Stimulated activated naive CD4-positive, alpha-beta T cell treated with Interleukin-2 at 50 U/mL for 16 hours (primary cell): ENCODE results near the gene EFCC1.
"Not testable (repeated sequence)": the region's sequence is repeated elsewhere in the genome, so short reads cannot be mapped to it uniquely, and the experiment has no call there.

Experiments
- DNase-seq: peaks from one replicate; lab custom pipeline; 2025; lab: John Stamatoyannopoulos, UW

EFCC1 gene

DNA sequence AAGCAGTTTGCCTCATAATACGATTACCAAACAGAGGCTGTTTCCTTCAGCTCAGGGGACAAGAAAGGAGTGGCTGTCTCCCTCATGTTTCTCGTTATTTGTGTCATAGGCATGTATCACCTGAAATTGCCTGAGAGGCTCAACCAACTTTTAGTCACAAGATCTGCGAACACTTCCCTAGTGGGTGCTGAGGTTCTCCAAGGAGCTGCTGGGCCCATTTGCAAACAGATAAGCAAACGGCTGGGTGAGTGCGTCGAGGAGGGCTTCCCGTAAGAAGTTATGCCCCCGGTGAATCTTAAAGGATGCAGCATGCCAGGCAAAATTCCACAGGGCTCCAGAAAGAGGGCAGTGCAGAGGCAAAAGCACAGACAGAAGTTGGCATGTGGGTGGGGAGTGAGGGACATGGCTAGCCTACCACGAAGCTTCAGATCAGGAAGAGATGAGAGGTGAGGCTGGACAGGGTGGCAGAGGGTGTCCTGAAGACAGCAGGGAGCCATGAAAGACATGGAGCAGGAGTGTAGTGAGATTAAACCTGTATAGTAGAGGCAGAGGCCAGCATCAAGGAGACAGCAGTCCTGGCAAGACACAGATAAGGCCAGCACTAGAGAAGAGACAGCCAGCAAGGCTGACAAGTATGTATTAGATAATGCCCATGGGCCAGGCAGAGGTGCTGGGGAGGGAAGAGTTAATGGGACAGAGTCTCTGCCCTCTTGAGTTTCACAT is 55.5 kb downstream of the EFCC1 start:
- DNase-seq: no peak

- DNase-seq: no peak
These were observed 56.1 kb downstream of the EFCC1 start for GRCh38 chr3:129057249-129057648.

DNA sequence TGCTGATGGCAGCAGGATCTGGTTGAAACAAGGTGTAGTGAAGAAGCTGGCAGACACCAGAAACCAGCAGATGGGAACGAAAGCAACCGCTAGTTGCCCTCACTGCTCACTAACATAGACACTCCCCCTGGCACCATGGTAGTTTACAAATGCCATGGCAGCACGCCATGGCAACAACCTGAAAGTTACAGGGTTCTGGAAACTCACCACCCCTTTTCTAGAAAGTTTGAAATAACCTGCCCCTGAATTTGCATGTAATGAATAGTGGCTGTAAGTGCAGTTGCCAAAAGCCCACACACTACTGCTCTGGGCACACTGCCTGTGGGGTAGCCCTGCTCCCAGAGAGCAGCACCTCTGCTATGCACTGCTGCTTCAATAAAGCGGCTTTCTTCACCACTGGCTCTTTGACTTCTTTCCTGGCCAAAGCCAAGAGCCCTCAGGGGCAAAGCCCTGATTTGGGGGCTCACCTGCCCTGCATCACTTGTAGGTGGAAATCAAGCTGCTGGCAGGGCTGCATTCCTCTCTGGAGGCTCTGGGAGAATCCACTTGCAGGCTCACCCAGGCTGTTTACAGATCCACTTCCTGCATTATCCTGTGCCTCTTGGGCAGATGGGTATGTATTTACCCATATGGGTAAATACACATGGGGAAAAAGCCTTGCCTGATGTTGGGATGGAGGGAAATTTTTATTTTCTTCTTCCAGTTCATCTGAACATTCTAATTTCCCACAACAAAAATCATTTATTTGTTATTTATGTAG is 57.5 kb downstream of the EFCC1 start:
- no peak for DNase-seq

DNA sequence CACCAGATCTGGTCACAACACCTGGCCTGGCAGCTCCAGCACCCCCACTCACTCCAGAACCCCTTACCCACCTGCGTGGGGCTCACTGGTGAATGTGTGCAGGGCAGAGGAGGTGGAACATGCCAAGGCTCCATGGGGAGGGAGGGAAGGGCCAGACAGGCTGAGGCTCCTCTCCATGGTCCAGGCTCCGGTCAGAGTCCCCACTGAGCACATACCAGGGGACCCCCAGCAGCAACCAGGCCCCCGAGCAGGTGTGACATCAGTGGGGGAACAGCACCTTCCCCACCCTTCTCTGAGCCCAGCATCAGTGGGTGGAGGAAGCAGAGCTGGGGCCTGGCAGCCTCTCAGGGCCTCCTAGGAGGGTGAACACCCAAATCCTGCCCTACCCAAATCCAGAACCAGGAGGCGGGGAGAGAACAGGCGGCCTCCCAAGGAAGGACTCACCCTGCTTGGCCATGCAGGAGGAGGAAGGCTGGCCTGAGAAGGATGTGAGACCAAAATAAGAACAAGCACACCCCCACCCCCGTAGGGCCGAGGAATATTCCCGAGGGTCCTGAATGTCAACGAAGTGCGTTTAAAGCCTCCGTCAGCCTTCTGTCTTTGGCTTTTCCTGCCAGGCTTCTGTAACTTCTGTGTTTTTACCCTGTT is 58.3 kb downstream of the EFCC1 start:
- no peak for DNase-seq

DNA sequence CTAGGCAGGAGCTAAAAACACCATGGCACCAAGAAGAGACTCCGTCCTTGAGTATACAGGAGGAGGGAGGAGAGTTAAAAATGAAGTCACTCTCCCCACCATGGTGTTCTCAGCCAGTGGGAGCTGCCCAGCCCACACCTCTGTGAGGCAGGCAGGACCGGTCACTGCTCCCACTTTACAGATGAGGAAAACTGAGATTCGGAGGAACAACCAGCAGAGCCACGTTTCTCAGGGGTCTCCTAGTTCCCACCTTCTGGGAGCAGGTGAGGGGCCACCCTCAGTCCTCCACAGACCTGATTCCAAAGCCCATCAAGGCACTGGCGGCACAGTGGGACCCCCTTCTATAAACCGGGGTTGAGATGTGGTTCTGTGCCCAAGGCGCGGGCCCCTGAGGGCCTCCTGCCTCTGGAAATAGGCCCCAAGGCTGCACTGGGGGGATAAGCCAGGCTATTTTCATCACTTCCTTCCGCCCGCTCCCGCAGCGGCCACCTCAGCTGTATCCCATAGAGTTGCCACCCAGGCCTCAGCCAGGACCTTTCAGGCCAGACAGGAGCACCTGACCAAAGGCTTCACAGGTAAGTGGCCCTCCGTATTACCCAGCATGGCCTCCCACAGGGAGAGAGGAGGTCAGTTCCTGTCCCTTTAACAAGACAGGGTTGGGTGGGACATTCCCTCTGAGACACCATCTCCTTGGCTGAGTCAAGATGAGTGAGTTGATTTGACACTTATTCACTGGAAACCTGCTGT is 59.3 kb downstream of the EFCC1 start, which contains the start of gene GP9:
GP9 (plus strand) TSS at position 504 of the 747 bp plus-strand sequence. CDS start 961 bp downstream, outside the sequence.
- no peak for DNase-seq

DNA sequence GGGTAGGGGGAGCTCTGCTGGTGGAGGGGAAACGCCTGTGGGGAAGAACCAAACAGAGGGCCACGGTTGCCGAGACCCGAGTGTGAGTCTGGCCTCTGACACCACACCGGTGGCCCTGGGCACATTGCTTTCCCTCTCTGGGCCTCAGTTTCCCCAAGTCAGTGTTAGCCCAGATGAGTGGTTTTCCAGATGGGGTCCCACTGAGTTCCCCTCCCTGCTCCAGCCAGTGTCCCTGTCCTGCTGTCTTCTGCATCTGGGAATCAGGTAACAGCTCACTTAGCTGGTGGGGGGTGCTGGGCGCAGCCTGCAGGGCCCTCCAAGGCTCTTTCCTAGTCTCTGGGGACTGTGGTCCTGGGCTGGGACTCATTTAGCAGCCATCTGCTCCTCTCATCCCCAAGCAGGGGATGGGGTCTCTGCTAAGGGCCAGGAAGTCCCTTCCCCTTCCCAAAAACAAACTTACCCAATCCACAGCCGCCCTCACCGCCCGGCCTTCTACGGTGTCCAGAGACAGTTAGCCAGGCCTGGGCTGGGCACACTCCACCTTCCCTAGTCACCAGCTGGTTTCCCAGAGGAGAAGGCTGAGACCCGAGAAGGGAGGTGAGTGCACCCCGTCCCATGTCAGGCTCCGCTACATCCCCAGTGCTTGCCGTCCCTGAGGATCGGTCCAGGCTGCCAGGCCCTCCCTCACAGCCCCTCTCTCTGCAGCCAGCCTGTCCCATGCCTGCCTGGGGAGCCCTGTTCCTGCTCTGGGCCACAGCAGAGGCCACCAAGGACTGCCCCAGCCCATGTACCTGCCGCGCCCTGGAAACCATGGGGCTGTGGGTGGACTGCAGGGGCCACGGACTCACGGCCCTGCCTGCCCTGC is 60.2 kb downstream of the EFCC1 start:
- no peak for DNase-seq

GRCh38 chr3:129061888-129062834 is 61.1 kb downstream of the EFCC1 start:
- no peak for DNase-seq

- no peak for DNase-seq
These were observed 62.1 kb downstream of the EFCC1 start for GRCh38 chr3:129063091-129063640.

- DNase-seq: no peak
These were observed 62.9 kb downstream of the EFCC1 start for GRCh38 chr3:129063841-129064482.

- DNase-seq: no peak
These were observed 64.1 kb downstream of the EFCC1 start for GRCh38 chr3:129065016-129065719.

GRCh38 chr3:129065720-129066073 is 64.6 kb downstream of the EFCC1 start:
- no peak for DNase-seq

GRCh38 chr3:129067719-129068118 is 66.6 kb downstream of the EFCC1 start:
- DNase-seq: not testable (repeated sequence)

- no peak for DNase-seq
These were observed 67.3 kb downstream of the EFCC1 start for GRCh38 chr3:129068291-129068886.

GRCh38 chr3:129069313-129070085 is 68.4 kb downstream of the EFCC1 start:
- DNase-seq: not testable (repeated sequence)

DNA sequence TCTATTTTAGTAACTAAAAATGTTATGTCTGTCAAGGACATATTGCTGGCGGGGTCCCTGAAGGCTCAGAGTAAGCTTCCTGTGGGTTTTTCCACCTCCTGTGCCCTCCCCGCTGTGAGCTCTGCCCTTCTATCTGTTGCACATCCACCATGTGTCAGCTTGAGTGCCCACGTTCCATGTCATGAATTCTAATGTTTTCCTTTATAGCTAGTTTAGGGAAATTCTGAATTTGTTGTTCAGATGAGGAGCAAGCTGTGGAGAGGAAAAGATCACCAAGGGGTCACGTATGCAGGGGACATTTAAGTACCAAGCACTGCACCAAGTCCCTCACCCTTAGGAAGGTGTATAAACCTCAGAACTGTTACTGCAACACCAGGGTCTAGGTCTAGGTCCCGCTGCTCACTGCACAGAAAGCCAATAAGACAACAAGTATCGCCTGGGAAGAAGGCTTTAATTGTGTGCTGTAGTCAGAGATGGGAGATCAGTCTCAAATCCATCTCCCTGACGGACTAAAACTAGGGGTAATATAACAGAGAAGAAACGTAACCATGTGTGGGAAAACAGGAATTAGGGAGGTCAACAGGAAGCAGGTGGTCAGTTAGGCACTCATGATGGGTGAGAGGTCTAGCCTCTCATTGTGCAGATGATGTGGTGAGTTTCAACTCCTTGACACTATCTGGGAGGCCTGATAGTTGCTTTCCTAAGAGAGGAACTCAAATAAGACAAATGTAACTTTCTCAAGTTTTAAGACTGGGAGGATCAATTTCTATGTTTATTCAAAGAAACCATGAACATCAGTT is 69.2 kb downstream of the EFCC1 start:
- DNase-seq: no peak

- no peak for DNase-seq
These were observed 76.1 kb downstream of the EFCC1 start for GRCh38 chr3:129077222-129077621.

DNA sequence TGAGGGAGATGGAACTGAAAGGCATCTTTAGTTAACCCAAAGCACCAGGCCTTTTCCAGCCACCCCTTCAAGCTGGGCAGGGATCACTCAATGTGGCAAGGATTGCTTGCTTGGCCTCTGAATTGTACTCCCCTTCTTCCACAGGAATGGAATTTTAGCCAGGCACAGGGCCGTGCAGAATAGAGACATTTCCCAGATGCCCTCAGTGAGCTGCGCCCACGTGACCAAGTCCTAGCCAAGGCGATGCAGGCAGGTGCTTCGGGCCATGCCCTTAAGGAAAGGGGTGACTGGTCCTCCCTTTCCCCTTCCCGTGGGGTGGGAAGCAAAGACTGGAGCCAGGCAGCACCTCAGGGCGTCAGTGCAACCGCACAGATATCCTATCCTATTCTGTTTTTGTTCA is 77.4 kb downstream of the EFCC1 start:
- DNase-seq: no peak
